HG03432 (cell line): ENCODE measurements around the gene LZTS2.

Experiments
- ATAC-seq: cut with Tn5 transposase; IDR thresholded peaks from one replicate; pipeline ENCODE4 v1.9.1; 2021; ENCODE audit warnings: mild to moderate bottlenecking, moderate library complexity; ENCODE audit not compliant: unreplicated experiment

Gene LZTS2

GRCh38 chr10:101050208-101051069 lies 50.8 kb downstream of the LZTS2 start:
- ATAC-seq: peak; percentile 66

- no peak for ATAC-seq
Observed at GRCh38 chr10:101052285-101052684, 52.7 kb downstream of the LZTS2 start.

- no peak for ATAC-seq
Observed at GRCh38 chr10:101053516-101053915, 53.9 kb downstream of the LZTS2 start.

GRCh38 chr10:101054351-101054750 lies 54.7 kb downstream of the LZTS2 start:
- ATAC-seq: no peak

GRCh38 chr10:101054876-101055275 lies 55.3 kb downstream of the LZTS2 start:
- no peak for ATAC-seq

- no peak for ATAC-seq
Observed at GRCh38 chr10:101055411-101055810, 55.8 kb downstream of the LZTS2 start.

GRCh38 chr10:101056365-101057151 lies 57.0 kb downstream of the LZTS2 start:
- ATAC-seq: no peak
